ENCODE measurements around the gene KCNIP1.

KCNIP1 gene

GRCh38 chr5:170536525-170536924 is 32.7 kb downstream of the KCNIP1 start:
- Histone ChIP-seq H3K4me3 (no peak overlapping the region), H3K36me3 (no peaks in the 10 kb centered on the region), H3K27ac (no peak overlapping the region), H3K4me1 (no peaks in the 10 kb centered on the region), H3K27me3 (peaks cover 0 to 13% of the 10 kb centered on the region in 2 donors), H3K9me3 (no peaks in the 10 kb centered on the region)
- no peak for TF ChIP-seq CTCF (IDR thresholded peaks at IDR 0.05)
- no peak for DNase-seq
- intact Hi-C loops (cut with DNase I; ENCODE audit: low total_unique reads), result no loop called here

- no peak overlapping the region for H3K27ac ChIP-seq
- intact Hi-C loops (cut with DNase I; ENCODE audit: low total_unique reads), result no loop called here
- H3K9me3 ChIP-seq, result no peaks in the 10 kb centered on the region
- H3K36me3 ChIP-seq, result no peaks in the 10 kb centered on the region
- no peaks in the 10 kb centered on the region for H3K4me1 ChIP-seq
- TF ChIP-seq CTCF (IDR thresholded peaks at IDR 0.05), result no peak
- peak in 1 of 2 donors; percentile 28 for DNase-seq
- no peak overlapping the region for H3K4me3 ChIP-seq
- H3K27me3 ChIP-seq, result peaks cover 0 to 12% of the 10 kb centered on the region in 2 donors
Observed at GRCh38 chr5:170537451-170538095, 33.8 kb downstream of the KCNIP1 start.

GRCh38 chr5:170538096-170538465 is 34.3 kb downstream of the KCNIP1 start:
- intact Hi-C loops (cut with DNase I; ENCODE audit: low total_unique reads), result no loop called here
- Histone ChIP-seq H3K27ac (no peak overlapping the region), H3K36me3 (no peaks in the 10 kb centered on the region), H3K4me3 (no peak overlapping the region), H3K9me3 (no peaks in the 10 kb centered on the region), H3K4me1 (no peaks in the 10 kb centered on the region), H3K27me3 (peaks cover 0 to 10% of the 10 kb centered on the region in 2 donors)
- TF ChIP-seq CTCF (IDR thresholded peaks at IDR 0.05), result no peak
- DNase-seq, result peak in 1 of 2 donors; percentile 12

GRCh38 chr5:170538696-170539586 is 35.1 kb downstream of the KCNIP1 start:
- no peak overlapping the region for H3K27ac ChIP-seq
- no peak overlapping the region for H3K4me3 ChIP-seq
- no peak for TF ChIP-seq CTCF (IDR thresholded peaks at IDR 0.05)
- no peaks in the 10 kb centered on the region for H3K36me3 ChIP-seq
- intact Hi-C loops (cut with DNase I; ENCODE audit: low total_unique reads), result no loop called here
- peak in 1 of 2 donors; percentile 53 for DNase-seq
- no peaks in the 10 kb centered on the region for H3K9me3 ChIP-seq
- H3K4me1 ChIP-seq, result no peaks in the 10 kb centered on the region
- H3K27me3 ChIP-seq, result peaks cover 0 to 8% of the 10 kb centered on the region in 2 donors

- Histone ChIP-seq H3K36me3 (no peaks in the 10 kb centered on the region), H3K4me1 (no peaks in the 10 kb centered on the region), H3K27me3 (peaks cover 0 to 8% of the 10 kb centered on the region in 2 donors), H3K4me3 (no peak overlapping the region), H3K9me3 (peaks cover 0 to 7% (median 0%) of the 10 kb centered on the region in 3 donors), H3K27ac (no peak overlapping the region)
- DNase-seq, result peak in 1 of 2 donors; percentile 27
- no peak for TF ChIP-seq CTCF (IDR thresholded peaks at IDR 0.05)
- intact Hi-C loops (cut with DNase I; ENCODE audit: low total_unique reads), result no loop called here
Observed at GRCh38 chr5:170540271-170540670, 36.5 kb downstream of the KCNIP1 start.
